Activated CD4-positive, alpha-beta T cell treated with anti-CD3 and anti-CD28 coated beads, Interleukin-10, Interleukin-2, amounts not matched to agents 100 ng/mL and 50 ng/mL, durations not matched to agents 16 hours and 8 hours (primary cell): ENCODE measurements around the gene DNAAF3.

ENCODE experiments used
- DNase-seq: peaks from one replicate; pipeline ENCODE4 v3.0.0-alpha.2; 2020

The DNAAF3 gene

GRCh38 chr19:55152017-55152416, 14.4 kb downstream of the DNAAF3 start:
- DNase-seq, result no peak

- no peak for DNase-seq
These were observed 17.1 kb downstream of the DNAAF3 start, which contains the start of gene TNNT1 for GRCh38 chr19:55149078-55150003. Gene TNNT1, minus strand, starts transcription at chr19:55149206. Its CDS starts 2,049 bp downstream, at chr19:55147157.

- DNase-seq, result no peak
These were observed 18.7 kb downstream of the DNAAF3 start for GRCh38 chr19:55147545-55148251.

- DNase-seq, result no peak
These were observed 19.6 kb downstream of the DNAAF3 start for GRCh38 chr19:55146705-55147273.

- peak; percentile 45 for DNase-seq
These were observed 20.2 kb downstream of the DNAAF3 start for GRCh38 chr19:55146078-55146704.

- DNase-seq, result no peak
These were observed 21.2 kb downstream of the DNAAF3 start for GRCh38 chr19:55145232-55145631.

- no peak for DNase-seq
These were observed 24.7 kb downstream of the DNAAF3 start for GRCh38 chr19:55141696-55142095.

GRCh38 chr19:55137915-55138314, 28.5 kb downstream of the DNAAF3 start:
- no peak for DNase-seq

GRCh38 chr19:55136399-55137102, 29.9 kb downstream of the DNAAF3 start:
- no peak for DNase-seq

GRCh38 chr19:55134736-55135135, 31.7 kb downstream of the DNAAF3 start:
- DNase-seq, result no peak

- no peak for DNase-seq
These were observed 32.6 kb downstream of the DNAAF3 start for GRCh38 chr19:55133639-55134444.

GRCh38 chr19:55132453-55133129, 33.8 kb downstream of the DNAAF3 start:
- no peak for DNase-seq

- no peak for DNase-seq
These were observed 35.0 kb downstream of the DNAAF3 start for GRCh38 chr19:55131421-55131820.

- DNase-seq, result peak; percentile 19
These were observed 47.4 kb downstream of the DNAAF3 start for GRCh38 chr19:55119053-55119452.

- DNase-seq, result peak; percentile 69
These were observed 47.9 kb downstream of the DNAAF3 start for GRCh38 chr19:55118401-55118991.

- peak; percentile 99 for DNase-seq
These were observed 48.6 kb downstream of the DNAAF3 start for GRCh38 chr19:55117663-55118391.

- no peak for DNase-seq
These were observed 49.4 kb downstream of the DNAAF3 start, which contains the start of gene PPP1R12C for GRCh38 chr19:55116859-55117662. Gene PPP1R12C, minus strand, starts transcription at chr19:55117637. Its CDS starts 94 bp downstream, at chr19:55117543.

GRCh38 chr19:55116232-55116858, 50.1 kb downstream of the DNAAF3 start:
- peak; percentile 81 for DNase-seq
